Endodermal cell (in vitro differentiated cells): Measurements from ENCODE around the gene NAALADL2. TPM values are rescaled to one million over a fixed set of nuclear protein-coding genes. Genes with fewer than 3 reads are reported as not detected.

Source experiments
- DNase-seq: peaks from one replicate; pipeline ENCODE4 v3.0.0-alpha.2; 2017
- H3K27ac ChIP-seq: 2 replicates; pipeline ENCODE4 v1.5.1; 2013; ENCODE audit warnings: mild to moderate bottlenecking, low read depth, low read length, moderate library complexity
- H3K27me3 ChIP-seq: 2 replicates; pipeline ENCODE4 v1.6.1; 2013; ENCODE audit warnings: mild to moderate bottlenecking, low read length, moderate library complexity; ENCODE audit not compliant: insufficient read depth, control insufficient read depth, poor library complexity, severe bottlenecking
- H3K36me3 ChIP-seq: 2 replicates; pipeline ENCODE4 v1.7.0; 2013; ENCODE audit warnings: mild to moderate bottlenecking, low read length, moderate library complexity; ENCODE audit not compliant: control insufficient read depth, insufficient read depth
- H3K4me1 ChIP-seq: one replicate; pipeline ENCODE4 v1.7.0; 2013; ENCODE audit warnings: low read length; ENCODE audit not compliant: control insufficient read depth, insufficient read depth
- H3K4me3 ChIP-seq: 2 replicates; pipeline ENCODE4 v1.5.1; 2013; ENCODE audit warnings: mild to moderate bottlenecking, low read length, moderate library complexity
- H3K9ac ChIP-seq: 2 replicates; pipeline ENCODE4 v1.6.1; 2013; ENCODE audit warnings: mild to moderate bottlenecking, low read length, moderate library complexity; ENCODE audit not compliant: poor library complexity, severe bottlenecking; ENCODE audit errors: extremely low read depth
- H3K9me3 ChIP-seq: 2 replicates; pipeline ENCODE4 v1.6.1; 2013; ENCODE audit warnings: mild to moderate bottlenecking, low read length, moderate library complexity; ENCODE audit not compliant: control insufficient read depth
- H3K27ac Mint-ChIP-seq: 2 replicates; pipeline ENCODE4 v1.8.0; 2020; ENCODE audit warnings: mixed read lengths
- H3K27me3 Mint-ChIP-seq: 2 replicates; pipeline ENCODE4 v1.8.0; 2021; ENCODE audit warnings: mild to moderate bottlenecking, mixed read lengths; ENCODE audit not compliant: insufficient read depth
- H3K36me3 Mint-ChIP-seq: 2 replicates; pipeline ENCODE4 v1.8.0; 2020; ENCODE audit warnings: low read depth, mixed read lengths
- H3K4me1 Mint-ChIP-seq: 2 replicates; pipeline ENCODE4 v1.8.0; 2020; ENCODE audit warnings: mixed read lengths
- H3K4me3 Mint-ChIP-seq: 2 replicates; pipeline ENCODE4 v1.8.0; 2020; ENCODE audit warnings: mild to moderate bottlenecking, moderate library complexity, mixed read lengths
- H3K9me3 Mint-ChIP-seq: 2 replicates; pipeline ENCODE4 v1.8.0; 2020; ENCODE audit warnings: mild to moderate bottlenecking, mixed read lengths
- WGBS, 2 experiments: methylation state at CpG; one replicate each; pipeline versions ENCODE4 v1.1.5 to v1.1.7; 2013; ENCODE audit warnings: missing lambda C conversion rate in 2 of 2, mixed read lengths in 1 of 2; ENCODE audit not compliant: insufficient coverage in 1 of 2, insufficient read length in 1 of 2; 5-methylcytosine and 5-hydroxymethylcytosine counted together
- total RNA-seq, 2 donors: library from RNA; stranded (reverse); fragmentation: NEBNext Ultra II Directional in 1 of 2; extraction: Animal tissue kit (Norgen Biotek cat#: 25700) in 1 of 2; gene quantifications; 2 replicates in 1 of 2; 3 replicates in 1 of 2; pipeline ENCODE4 v1.2.1, GENCODE V29; 2021
- TF ChIP-seq, protein P1 (sequence below): fragments of 200-600 bp; sonication (generic); conservative IDR thresholded peaks from 2 replicates; pipeline ENCODE4 v1.5.0; 2021; ENCODE audit warnings: antibody characterized with exemption, mild to moderate bottlenecking

NAALADL2 gene
- total RNA-seq, 2 donors from 2014 or later: 1.6 to 1.8 TPM

DNA sequence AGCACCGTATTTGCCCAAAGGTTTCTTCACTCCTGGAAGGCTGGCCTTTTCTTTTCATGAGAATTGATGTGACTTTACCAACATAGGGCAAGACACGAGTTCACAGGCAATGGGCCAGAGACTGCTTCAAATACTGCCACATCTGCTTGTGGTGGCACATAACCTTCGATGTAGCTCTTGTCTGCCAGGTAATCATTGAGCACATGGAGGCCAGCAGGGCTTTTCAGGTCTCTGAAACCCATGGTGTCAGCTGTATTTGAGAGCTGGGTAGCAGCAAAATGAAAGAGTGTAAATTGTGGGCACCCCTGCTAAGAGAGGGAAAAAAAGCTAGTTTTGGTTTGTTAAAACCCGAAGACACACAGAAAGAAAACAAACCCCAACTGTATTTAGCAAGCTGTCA lies 200.7 kb downstream of the NAALADL2 start:
- no peak for DNase-seq
- Histone ChIP-seq H3K9me3 (peaks cover 42% of the 10 kb centered on the region), H3K4me1 (no peaks in the 10 kb centered on the region), H3K9ac (no peak overlapping the region), H3K4me3 (no peak overlapping the region), H3K27me3 (no peaks in the 10 kb centered on the region), H3K27ac (no peak overlapping the region), H3K36me3 (no peaks in the 10 kb centered on the region)
- no peak overlapping the region for H3K4me3 Mint-ChIP-seq
- peaks cover 17% of the 10 kb centered on the region for H3K36me3 Mint-ChIP-seq
- H3K9me3 Mint-ChIP-seq: peaks cover 36% of the 10 kb centered on the region
- TF ChIP-seq, protein P1, sequence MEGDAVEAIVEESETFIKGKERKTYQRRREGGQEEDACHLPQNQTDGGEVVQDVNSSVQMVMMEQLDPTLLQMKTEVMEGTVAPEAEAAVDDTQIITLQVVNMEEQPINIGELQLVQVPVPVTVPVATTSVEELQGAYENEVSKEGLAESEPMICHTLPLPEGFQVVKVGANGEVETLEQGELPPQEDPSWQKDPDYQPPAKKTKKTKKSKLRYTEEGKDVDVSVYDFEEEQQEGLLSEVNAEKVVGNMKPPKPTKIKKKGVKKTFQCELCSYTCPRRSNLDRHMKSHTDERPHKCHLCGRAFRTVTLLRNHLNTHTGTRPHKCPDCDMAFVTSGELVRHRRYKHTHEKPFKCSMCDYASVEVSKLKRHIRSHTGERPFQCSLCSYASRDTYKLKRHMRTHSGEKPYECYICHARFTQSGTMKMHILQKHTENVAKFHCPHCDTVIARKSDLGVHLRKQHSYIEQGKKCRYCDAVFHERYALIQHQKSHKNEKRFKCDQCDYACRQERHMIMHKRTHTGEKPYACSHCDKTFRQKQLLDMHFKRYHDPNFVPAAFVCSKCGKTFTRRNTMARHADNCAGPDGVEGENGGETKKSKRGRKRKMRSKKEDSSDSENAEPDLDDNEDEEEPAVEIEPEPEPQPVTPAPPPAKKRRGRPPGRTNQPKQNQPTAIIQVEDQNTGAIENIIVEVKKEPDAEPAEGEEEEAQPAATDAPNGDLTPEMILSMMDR: no peak
- peaks cover 5% of the 10 kb centered on the region for H3K4me1 Mint-ChIP-seq
- no peaks in the 10 kb centered on the region for H3K27me3 Mint-ChIP-seq
- H3K27ac Mint-ChIP-seq: no peak overlapping the region
- 94 to 100% methylated on average over 3 to 4 of the region's 4 CpGs for WGBS, 2 experiments

DNA sequence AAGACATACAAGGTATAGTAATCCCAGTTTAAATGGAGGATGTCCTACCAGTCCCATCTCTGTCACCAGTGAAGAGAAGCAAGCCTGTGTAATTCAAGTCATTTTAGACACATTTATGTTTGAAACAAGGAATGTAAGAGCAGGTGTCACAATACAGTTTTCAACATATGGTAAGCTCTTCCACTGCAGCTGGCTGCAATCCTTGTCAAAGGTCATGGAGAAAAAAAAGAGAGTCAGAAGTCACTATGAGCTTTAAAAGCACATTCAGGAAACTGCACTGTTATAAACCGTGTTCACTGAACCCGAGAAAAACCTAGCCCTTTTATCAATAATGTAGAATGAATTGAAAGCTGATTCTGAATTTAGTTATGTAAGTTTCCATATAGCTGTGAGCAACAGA lies 206.4 kb downstream of the NAALADL2 start:
- WGBS, 2 experiments: 89 to 100% methylated on average over 1 to 2 of the region's 2 CpGs
- Mint-ChIP-seq H3K27ac (no peak overlapping the region), H3K9me3 (no peaks in the 10 kb centered on the region), H3K27me3 (no peaks in the 10 kb centered on the region), H3K4me3 (no peak overlapping the region), H3K4me1 (peaks cover 5% of the 10 kb centered on the region), H3K36me3 (no peaks in the 10 kb centered on the region)
- Histone ChIP-seq H3K9ac (no peak overlapping the region), H3K36me3 (no peaks in the 10 kb centered on the region), H3K4me1 (no peaks in the 10 kb centered on the region), H3K4me3 (no peak overlapping the region), H3K9me3 (no peaks in the 10 kb centered on the region), H3K27ac (no peak overlapping the region), H3K27me3 (no peaks in the 10 kb centered on the region)
- TF ChIP-seq, protein P1: no peak
- no peak for DNase-seq

DNA sequence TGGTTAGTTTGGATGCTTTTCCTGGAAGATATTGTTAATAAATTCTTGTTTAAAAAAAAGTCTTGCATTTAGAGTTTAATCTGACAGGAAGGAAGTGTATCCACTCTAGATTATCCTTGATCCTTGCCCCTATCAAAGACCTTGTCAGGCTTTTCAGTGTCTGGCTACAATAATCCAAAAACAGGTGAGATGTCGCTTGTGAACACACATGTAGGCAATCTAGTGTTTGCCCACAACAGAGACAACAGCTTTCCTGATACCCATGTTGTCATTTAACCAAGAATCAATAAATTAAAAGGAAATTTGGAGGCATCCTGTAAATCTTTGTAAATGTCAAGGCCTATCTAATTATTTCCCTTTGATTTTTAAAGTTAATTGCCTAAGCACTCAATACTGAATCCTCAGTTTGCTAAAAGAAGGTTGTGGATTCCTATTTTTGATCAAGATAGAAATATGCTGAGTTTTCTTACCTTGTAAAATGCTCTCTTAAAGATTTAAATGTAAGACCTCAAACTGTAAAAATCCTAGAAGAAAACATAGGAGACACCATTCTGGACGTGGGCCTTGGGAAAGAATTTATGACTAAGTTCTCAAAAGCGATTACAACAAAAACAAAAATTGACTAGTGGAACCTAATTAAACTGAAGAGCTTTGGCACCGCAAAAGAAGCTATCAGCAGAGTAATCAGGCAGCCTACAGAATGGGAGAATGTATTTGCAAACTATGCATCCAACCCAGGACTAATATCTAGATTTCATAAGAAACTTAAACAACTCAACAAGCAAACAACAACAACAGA lies 207.7 kb downstream of the NAALADL2 start:
- H3K4me1 ChIP-seq: no peaks in the 10 kb centered on the region
- H3K9me3 Mint-ChIP-seq: no peaks in the 10 kb centered on the region
- H3K36me3 ChIP-seq: no peaks in the 10 kb centered on the region
- H3K4me3 Mint-ChIP-seq: no peak overlapping the region
- H3K9ac ChIP-seq: no peak overlapping the region
- H3K27ac ChIP-seq: no peak overlapping the region
- H3K27me3 ChIP-seq: no peaks in the 10 kb centered on the region
- no peaks in the 10 kb centered on the region for H3K9me3 ChIP-seq
- peaks cover 5% of the 10 kb centered on the region for H3K4me1 Mint-ChIP-seq
- H3K27me3 Mint-ChIP-seq: no peaks in the 10 kb centered on the region
- H3K27ac Mint-ChIP-seq: no peak overlapping the region
- TF ChIP-seq, protein P1: no peak
- no peak for DNase-seq
- 95% methylated on average over 3 to 4 of the region's 4 CpGs for whole genome bisulfite sequencing, 2 experiments
- no peaks in the 10 kb centered on the region for H3K36me3 Mint-ChIP-seq
- no peak overlapping the region for H3K4me3 ChIP-seq
